Measurements from ENCODE around the gene PRG3. TPM values are rescaled to one million over a fixed set of nuclear protein-coding genes. Genes with fewer than 3 reads are reported as not detected.
A peak's percentile ranks its signal among the peaks of the same experiment; 100 is the strongest.

The PRG3 gene
- total and polyA plus RNA-seq, 2 of the 13 experiments (the other 11 are each of a cell fraction or from before 2014, with no cell fraction given), result not detected

GRCh38 chr11:57407941-57408475 is 27.1 kb upstream of the PRG3 start:
- no peak for FAIRE-seq
- no peaks in the 10 kb centered on the region for H3K79me2 ChIP-seq (ENCODE audit: insufficient read depth, low read length)

GRCh38 chr11:57407010-57407920 is 26.3 kb upstream of the PRG3 start:
- intact Hi-C loops (cut with micrococcal nuclease; ENCODE audit: unreplicated experiment), result no loop called here
- H2AFZ ChIP-seq (ENCODE audit: low read length), result no peak overlapping the region
- H3K27ac ChIP-seq (ENCODE audit: extremely low read length, insufficient read depth, low read length), result no peak overlapping the region
- ChIA-PET POLR2A (no interaction called here), CTCF (ENCODE audit: low intra/inter-chr PET ratio, low total read pairs) (no interaction called here)
- ATAC-seq (no peak), FAIRE-seq (no peak), DNase-seq (ENCODE audit: low spot score) (no peak)
- H3K4me2 ChIP-seq (ENCODE audit: low read depth, low read length), result no peak overlapping the region
- peaks cover 0 to 6% of the 10 kb centered on the region in 2 experiments; a peak in 2 of 5 replicates for H3K27me3 ChIP-seq (ENCODE audit: control insufficient read depth in 1 of 2, insufficient read depth in 2 of 2, low read length in 2 of 2)
- H4K20me1 ChIP-seq (ENCODE audit: insufficient read depth, low read length), result no peaks in the 10 kb centered on the region
- H3K9me3 ChIP-seq (ENCODE audit: low read length), result no peaks in the 10 kb centered on the region
- no peaks in the 10 kb centered on the region for H3K4me1 ChIP-seq (ENCODE audit: insufficient read depth, low read length)
- no peak overlapping the region for H3K9ac ChIP-seq (ENCODE audit: insufficient read depth, low read depth, low read length)
- 40% methylated on average over 7 of the region's 9 CpGs for WGBS (ENCODE audit: low lambda C conversion rate)
- no TSS peak for BruUV-seq (replicated peaks)
- no peak overlapping the region for H3K4me3 ChIP-seq (replicated peaks in 1 of 3; ENCODE audit: insufficient read depth in 1 of 3, low read depth in 2 of 3, low read length in 3 of 3)
- no peak for TF ChIP-seq BCL6 (CRISPR knock-in tag; IDR thresholded peaks at IDR 0.05)
- TF ChIP-seq SRY (CRISPR knock-in tag; IDR thresholded peaks at IDR 0.05), result no peak
- TF ChIP-seq CC2D1A (CRISPR knock-in tag; IDR thresholded peaks at IDR 0.05), result no peak
- no peak for TF ChIP-seq NFE2L1 (CRISPR knock-in tag; IDR thresholded peaks at IDR 0.05; ENCODE audit: borderline replicate concordance)
- TF ChIP-seq CENPBD1 (CRISPR knock-in tag; IDR thresholded peaks at IDR 0.05; ENCODE audit: borderline replicate concordance, low read depth), result no peak
- no peak for TF ChIP-seq RAD21 (CRISPR knock-in tag; IDR thresholded peaks at IDR 0.05)
- no peak for TF ChIP-seq ZFAT (CRISPR knock-in tag; conservative IDR thresholded peaks at IDR 0.05)
- no peak for TF ChIP-seq KDM1A (CRISPR knock-in tag; IDR thresholded peaks at IDR 0.05)
- no peaks in the 10 kb centered on the region for H3K36me3 ChIP-seq (replicated peaks in 1 of 2; ENCODE audit: control insufficient read depth in 1 of 2, insufficient read depth in 2 of 2, low read length in 2 of 2)
- in situ Hi-C loops (cut with HindIII; ENCODE audit: extremely low pct_ligation_motif_present, low pct_unique_long_range_greater_than_20kb), result no loop called here
- H3K79me2 ChIP-seq (ENCODE audit: insufficient read depth, low read length), result no peaks in the 10 kb centered on the region

More at GRCh38 chr11:57407941-57408475, 27.1 kb upstream of the PRG3 start:
- ChIA-PET CTCF (ENCODE audit: low intra/inter-chr PET ratio, low total read pairs) (no interaction called here), POLR2A (no interaction called here)
- peak; percentile 49 for TF ChIP-seq ZNF629 (CRISPR knock-in tag; conservative IDR thresholded peaks at IDR 0.05)
- TF ChIP-seq ZNF17 (CRISPR knock-in tag; IDR thresholded peaks at IDR 0.05), result no peak
- ATAC-seq, result no peak
- no peaks in the 10 kb centered on the region for H3K9me3 ChIP-seq (ENCODE audit: low read length)
- in situ Hi-C loops (cut with HindIII; ENCODE audit: extremely low pct_ligation_motif_present, low pct_unique_long_range_greater_than_20kb), result no loop called here
- H3K9ac ChIP-seq (ENCODE audit: insufficient read depth, low read depth, low read length), result no peak overlapping the region
- H3K4me3 ChIP-seq (replicated peaks in 1 of 3; ENCODE audit: insufficient read depth in 1 of 3, low read depth in 2 of 3, low read length in 3 of 3), result no peak overlapping the region
- no peak overlapping the region for H3K4me2 ChIP-seq (ENCODE audit: low read depth, low read length)
- BruUV-seq (replicated peaks), result no TSS peak
- H3K27me3 ChIP-seq (ENCODE audit: control insufficient read depth in 1 of 2, insufficient read depth in 2 of 2, low read length in 2 of 2), result peaks cover 0 to 6% of the 10 kb centered on the region in 2 experiments; a peak in 2 of 5 replicates
- H3K4me1 ChIP-seq (ENCODE audit: insufficient read depth, low read length), result no peaks in the 10 kb centered on the region
- 70% methylated on average over 8 of the region's 8 CpGs for WGBS (ENCODE audit: low lambda C conversion rate)
- H3K27ac ChIP-seq (ENCODE audit: extremely low read length, insufficient read depth, low read length), result no peak overlapping the region
- no peak for DNase-seq (ENCODE audit: low spot score)
- no peaks in the 10 kb centered on the region for H4K20me1 ChIP-seq (ENCODE audit: insufficient read depth, low read length)
- intact Hi-C loops (cut with micrococcal nuclease; ENCODE audit: unreplicated experiment), result no loop called here
- no peak overlapping the region for H2AFZ ChIP-seq (ENCODE audit: low read length)
- H3K36me3 ChIP-seq (replicated peaks in 1 of 2; ENCODE audit: control insufficient read depth in 1 of 2, insufficient read depth in 2 of 2, low read length in 2 of 2), result no peaks in the 10 kb centered on the region

Measured in HepG2 (cell line).